Body of pancreas (tissue), 4 donors: ENCODE results near the gene CLMN.

Source experiments
- POLR2A ChIP-seq, 3 donors: fragments of 450-650 bp; IDR thresholded peaks; one replicate each; pipeline ENCODE4 v1.6.1; 2016; ENCODE audit warnings: antibody characterized with exemption in 3 of 3, mild to moderate bottlenecking in 2 of 3
- TF ChIP-seq, protein P1 (sequence below), 7 experiments: fragments of 450-650 bp in 4 of 7; fragments of 200-600 bp in 3 of 7; sonication (generic) in 3 of 7; IDR thresholded peaks; one replicate each; pipeline ENCODE4 v1.5.1; 2016 to 2019; ENCODE audit warnings: antibody characterized with exemption in 7 of 7

DNA sequence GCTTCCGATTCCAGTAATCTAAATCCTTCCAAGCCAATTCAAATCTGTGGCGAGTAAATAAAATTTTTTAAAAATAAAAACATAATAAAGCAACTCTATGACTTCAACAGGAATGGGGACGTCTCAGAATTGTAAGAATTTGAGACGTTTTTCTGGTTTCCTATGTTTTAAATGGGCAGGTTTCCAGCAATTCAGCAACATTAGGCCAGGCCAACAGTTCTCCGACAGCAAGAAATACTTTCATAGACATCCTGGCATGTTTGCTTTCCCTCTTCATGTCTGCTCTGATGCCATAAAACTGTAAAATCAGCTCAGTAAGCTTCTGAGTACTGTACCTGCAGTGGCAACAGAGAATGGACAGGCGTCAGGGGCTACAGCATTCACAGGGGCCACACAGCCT, 126.6 kb downstream of the CLMN start:
- TF ChIP-seq, protein P1, sequence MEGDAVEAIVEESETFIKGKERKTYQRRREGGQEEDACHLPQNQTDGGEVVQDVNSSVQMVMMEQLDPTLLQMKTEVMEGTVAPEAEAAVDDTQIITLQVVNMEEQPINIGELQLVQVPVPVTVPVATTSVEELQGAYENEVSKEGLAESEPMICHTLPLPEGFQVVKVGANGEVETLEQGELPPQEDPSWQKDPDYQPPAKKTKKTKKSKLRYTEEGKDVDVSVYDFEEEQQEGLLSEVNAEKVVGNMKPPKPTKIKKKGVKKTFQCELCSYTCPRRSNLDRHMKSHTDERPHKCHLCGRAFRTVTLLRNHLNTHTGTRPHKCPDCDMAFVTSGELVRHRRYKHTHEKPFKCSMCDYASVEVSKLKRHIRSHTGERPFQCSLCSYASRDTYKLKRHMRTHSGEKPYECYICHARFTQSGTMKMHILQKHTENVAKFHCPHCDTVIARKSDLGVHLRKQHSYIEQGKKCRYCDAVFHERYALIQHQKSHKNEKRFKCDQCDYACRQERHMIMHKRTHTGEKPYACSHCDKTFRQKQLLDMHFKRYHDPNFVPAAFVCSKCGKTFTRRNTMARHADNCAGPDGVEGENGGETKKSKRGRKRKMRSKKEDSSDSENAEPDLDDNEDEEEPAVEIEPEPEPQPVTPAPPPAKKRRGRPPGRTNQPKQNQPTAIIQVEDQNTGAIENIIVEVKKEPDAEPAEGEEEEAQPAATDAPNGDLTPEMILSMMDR (IDR thresholded peaks at IDR 0.05), result no peak
- TF ChIP-seq POLR2A (IDR thresholded peaks at IDR 0.05), result no peak
